Measurements from ENCODE around the gene SPATA17. TPM values are rescaled to one million over a fixed set of nuclear protein-coding genes. Genes with fewer than 3 reads are reported as not detected.

The SPATA17 gene
- total and polyA plus RNA-seq, 2 donors (not counting 3 experiments of a cell fraction or from before 2014, with no cell fraction given), result not detected

DNA sequence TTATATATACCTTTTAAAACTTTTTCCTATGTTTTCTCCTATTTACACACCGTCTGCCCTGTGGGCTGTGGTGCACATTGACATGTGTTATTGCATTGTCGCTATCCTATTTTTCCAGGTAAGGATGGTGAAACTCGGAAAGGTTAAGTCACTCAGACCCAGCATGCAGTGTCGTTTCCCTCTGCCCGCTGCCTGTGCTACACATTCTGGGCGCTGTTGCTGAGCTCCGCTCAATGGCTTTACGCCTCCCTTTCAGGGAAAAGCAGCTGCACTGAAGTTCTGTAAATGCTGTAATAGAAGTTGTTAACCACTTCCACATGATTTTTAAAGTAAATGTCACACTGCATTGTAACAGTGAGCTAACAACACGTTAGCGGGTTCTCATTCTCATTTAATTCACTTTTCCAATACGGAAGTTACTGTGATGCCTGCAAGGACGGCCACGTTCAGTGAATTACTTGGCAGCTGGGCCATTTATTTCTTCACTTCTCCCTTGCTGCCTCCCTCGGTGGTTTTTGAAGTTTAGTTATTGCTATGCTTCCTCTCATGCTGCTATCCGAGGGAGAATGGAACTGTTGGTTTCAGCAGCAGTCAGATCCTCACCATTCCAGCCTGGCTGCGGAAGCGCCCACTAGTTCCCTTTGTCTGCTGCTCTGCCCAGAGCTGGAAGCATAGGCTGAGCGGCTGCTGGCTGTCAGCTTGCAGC, 288.7 kb downstream of the SPATA17 start:
- no peak overlapping the region for H3K4me3 ChIP-seq (replicated peaks in 1 of 3; ENCODE audit: insufficient read depth in 1 of 3, low read depth in 1 of 3, low read length in 3 of 3)
- no TSS peak for BruUV-seq (replicated peaks)
- no peak for FAIRE-seq

More for the DNA sequence above, 288.7 kb downstream of the SPATA17 start:
- Histone ChIP-seq H3K9me3 (replicated peaks; ENCODE audit: control insufficient read depth, insufficient read depth, low read length) (no peaks in the 10 kb centered on the region), H3K4me2 (ENCODE audit: insufficient read depth, low read length) (no peak overlapping the region), H3K27ac (ENCODE audit: insufficient read depth, low read depth, low read length) (no peak overlapping the region), H3K27me3 (ENCODE audit: control insufficient read depth in 2 of 2, insufficient read depth in 2 of 2, low read length in 2 of 2) (no peaks in the 10 kb centered on the region), H3K4me1 (ENCODE audit: control insufficient read depth, extremely low read depth, insufficient read depth, low read length) (no peaks in the 10 kb centered on the region), H3K9ac (replicated peaks; ENCODE audit: extremely low read depth, insufficient read depth, low read length) (no peak overlapping the region), H3K9me1 (replicated peaks; ENCODE audit: control insufficient read depth, extremely low read depth, insufficient read depth, low read length) (no peaks in the 10 kb centered on the region), H3K79me2 (ENCODE audit: control insufficient read depth, insufficient read depth, low read length) (no peaks in the 10 kb centered on the region), H2AFZ (ENCODE audit: low read depth, low read length) (no peak overlapping the region), H3K36me3 (ENCODE audit: control insufficient read depth in 2 of 2, extremely low read depth in 1 of 2, insufficient read depth in 2 of 2, low read length in 2 of 2) (no peaks in the 10 kb centered on the region), H4K20me1 (replicated peaks; ENCODE audit: control insufficient read depth, extremely low read depth, insufficient read depth, low read length) (no peaks in the 10 kb centered on the region)
- ChIA-PET POLR2A (no interaction called here), CTCF (no interaction called here)
- dilution Hi-C loops (cut with MboI; ENCODE audit: extremely low pct_ligation_motif_present, low sequenced_read_pairs) (no loop called here), intact Hi-C loops (cut with micrococcal nuclease) (no loop called here)
- no peak for TF ChIP-seq JUN (IDR thresholded peaks at IDR 0.05; ENCODE audit: borderline replicate concordance, insufficient read depth, insufficient read length, low read depth)
- no peak for TF ChIP-seq POLR2AphosphoS5 (IDR thresholded peaks at IDR 0.05; ENCODE audit: insufficient read depth, low read depth, low read length)
- no peak for TF ChIP-seq EZH2 (IDR thresholded peaks at IDR 0.05; ENCODE audit: borderline replicate concordance, low read depth, low read length, severe bottlenecking)
- TF ChIP-seq MYC (IDR thresholded peaks at IDR 0.05; ENCODE audit: low read depth, low read length), result no peak
- no peak for TF ChIP-seq POLR2A (IDR thresholded peaks at IDR 0.05; ENCODE audit: low read depth, low read length)
- TF ChIP-seq FOS (IDR thresholded peaks at IDR 0.05; ENCODE audit: borderline replicate concordance, insufficient read depth, low read length), result no peak
- TF ChIP-seq, protein P1, sequence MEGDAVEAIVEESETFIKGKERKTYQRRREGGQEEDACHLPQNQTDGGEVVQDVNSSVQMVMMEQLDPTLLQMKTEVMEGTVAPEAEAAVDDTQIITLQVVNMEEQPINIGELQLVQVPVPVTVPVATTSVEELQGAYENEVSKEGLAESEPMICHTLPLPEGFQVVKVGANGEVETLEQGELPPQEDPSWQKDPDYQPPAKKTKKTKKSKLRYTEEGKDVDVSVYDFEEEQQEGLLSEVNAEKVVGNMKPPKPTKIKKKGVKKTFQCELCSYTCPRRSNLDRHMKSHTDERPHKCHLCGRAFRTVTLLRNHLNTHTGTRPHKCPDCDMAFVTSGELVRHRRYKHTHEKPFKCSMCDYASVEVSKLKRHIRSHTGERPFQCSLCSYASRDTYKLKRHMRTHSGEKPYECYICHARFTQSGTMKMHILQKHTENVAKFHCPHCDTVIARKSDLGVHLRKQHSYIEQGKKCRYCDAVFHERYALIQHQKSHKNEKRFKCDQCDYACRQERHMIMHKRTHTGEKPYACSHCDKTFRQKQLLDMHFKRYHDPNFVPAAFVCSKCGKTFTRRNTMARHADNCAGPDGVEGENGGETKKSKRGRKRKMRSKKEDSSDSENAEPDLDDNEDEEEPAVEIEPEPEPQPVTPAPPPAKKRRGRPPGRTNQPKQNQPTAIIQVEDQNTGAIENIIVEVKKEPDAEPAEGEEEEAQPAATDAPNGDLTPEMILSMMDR (IDR thresholded peaks at IDR 0.05; ENCODE audit: extremely low read depth in 1 of 2, insufficient read depth in 1 of 2, low read depth in 1 of 2, low read length in 2 of 2), result no peak
- no peak for TF ChIP-seq GATA2 (IDR thresholded peaks at IDR 0.05; ENCODE audit: insufficient read depth, insufficient read length, low read depth, low read length)
- TF ChIP-seq, protein P2, sequence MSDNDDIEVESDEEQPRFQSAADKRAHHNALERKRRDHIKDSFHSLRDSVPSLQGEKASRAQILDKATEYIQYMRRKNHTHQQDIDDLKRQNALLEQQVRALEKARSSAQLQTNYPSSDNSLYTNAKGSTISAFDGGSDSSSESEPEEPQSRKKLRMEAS (IDR thresholded peaks at IDR 0.05; ENCODE audit: insufficient read depth, insufficient read length), result no peak
- DNase-seq (ENCODE audit: low read depth, low spot score), result no peak

Small RNA genes lying within 50 kb of the gene (small RNA-seq; reads per million reads assigned to genes)
- gene UBBP2 (ENCODE audit: insufficient read depth, insufficient read length, low read depth, low replicate concordance), result not detected

Other genes starting within 250 kb of the SPATA17 start
- 12.4 and 15.6 TPM in 2 replicates for gene GPATCH2, start 254 bp upstream of the SPATA17 start, total RNA-seq
- 2.3 and 3.3 TPM in 2 replicates for gene GPATCH2, start 254 bp upstream of the SPATA17 start, polyA plus RNA-seq